Urinary bladder (tissue), 4 donors: ENCODE results near the gene GAA. TPM values are rescaled to one million over a fixed set of nuclear protein-coding genes. Genes with fewer than 3 reads are reported as not detected.
A peak's percentile ranks its signal among the peaks of the same experiment; 100 is the strongest.
"Not testable (repeated sequence)": the region's sequence is repeated elsewhere in the genome, so short reads cannot be mapped to it uniquely, and the experiment has no call there.

Source experiments
- DNase-seq: peaks from one replicate; pipeline ENCODE4 v3.0.0-alpha.2; 2015; ENCODE audit errors: extremely low spot score
- H3K27ac ChIP-seq: one replicate; pipeline ENCODE4 v1.5.1; 2013; ENCODE audit warnings: low read depth, mild to moderate bottlenecking, moderate library complexity
- H3K36me3 ChIP-seq: one replicate; pipeline ENCODE4 v1.6.1; 2013; ENCODE audit warnings: mild to moderate bottlenecking, moderate library complexity; ENCODE audit not compliant: insufficient read depth
- H3K4me1 ChIP-seq: one replicate; pipeline ENCODE4 v1.6.1; 2013; ENCODE audit warnings: mild to moderate bottlenecking, moderate library complexity; ENCODE audit not compliant: insufficient read depth
- H3K4me3 ChIP-seq: one replicate; pipeline ENCODE4 v1.5.1; 2013; ENCODE audit warnings: low read depth, low read length
- WGBS: extraction: QIAGEN DNeasy Blood & Tissue Kit; methylation state at CpG from one replicate; pipeline ENCODE4 v1.1.7; 2013; 5-methylcytosine and 5-hydroxymethylcytosine counted together
- polyA plus RNA-seq: library from polyadenylated mRNA; stranded (reverse); fragments of 200-250 nt; gene quantifications from one replicate; pipeline ENCODE4 v1.2.3, GENCODE V29; 2013
- total RNA-seq: library from RNA; depleted of rRNA; stranded (reverse); fragments of >200 nt; gene quantifications from one replicate; pipeline ENCODE4 v1.2.3, GENCODE V29; 2014
- donor health status: healthy with polysubstance abuse.
- donor health status: healthy.

Gene GAA
- total and polyA plus RNA-seq, 2 donors: 21.4 to 54.4 TPM

GRCh38 chr17:80070375-80071115, 30.8 kb upstream of the GAA start:
- peak overlapping the region; percentile 30 for H3K27ac ChIP-seq
- WGBS: 79% methylated on average over 15 of the region's 15 CpGs
- no peaks in the 10 kb centered on the region for H3K36me3 ChIP-seq
- H3K4me1 ChIP-seq: no peaks in the 10 kb centered on the region
- no peak for DNase-seq
- peak overlapping the region; percentile 4 for H3K4me3 ChIP-seq

GRCh38 chr17:80071116-80071841, 30.1 kb upstream of the GAA start:
- Histone ChIP-seq H3K4me3 (peak overlapping the region; percentile 4), H3K36me3 (no peaks in the 10 kb centered on the region), H3K27ac (peak overlapping the region; percentile 30), H3K4me1 (no peaks in the 10 kb centered on the region)
- 19% methylated on average over 20 of the region's 20 CpGs for WGBS
- no peak for DNase-seq

GRCh38 chr17:80072410-80072809, 29.0 kb upstream of the GAA start:
- DNase-seq: no peak
- no peak overlapping the region for H3K27ac ChIP-seq
- H3K4me1 ChIP-seq: no peaks in the 10 kb centered on the region
- no peaks in the 10 kb centered on the region for H3K36me3 ChIP-seq
- H3K4me3 ChIP-seq: no peak overlapping the region
- 89% methylated on average over 6 of the region's 6 CpGs for WGBS

GRCh38 chr17:80080081-80080480, 21.3 kb upstream of the GAA start:
- Histone ChIP-seq H3K36me3 (no peaks in the 10 kb centered on the region), H3K27ac (no peak overlapping the region), H3K4me1 (no peaks in the 10 kb centered on the region), H3K4me3 (no peak overlapping the region)
- no peak for DNase-seq
- 84% methylated on average over 6 of the region's 6 CpGs for WGBS

GRCh38 chr17:80081596-80081995, 19.8 kb upstream of the GAA start:
- no peak for DNase-seq
- Histone ChIP-seq H3K4me3 (no peak overlapping the region), H3K27ac (no peak overlapping the region), H3K4me1 (no peaks in the 10 kb centered on the region), H3K36me3 (no peaks in the 10 kb centered on the region)
- 92% methylated on average over 14 of the region's 14 CpGs for WGBS

GRCh38 chr17:80082403-80083135, 18.8 kb upstream of the GAA start:
- no peak for DNase-seq
- no peaks in the 10 kb centered on the region for H3K4me1 ChIP-seq
- WGBS: 28% methylated on average over 20 of the region's 20 CpGs
- H3K4me3 ChIP-seq: no peak overlapping the region
- H3K27ac ChIP-seq: no peak overlapping the region
- H3K36me3 ChIP-seq: no peaks in the 10 kb centered on the region

- 87% methylated on average over 13 of the region's 13 CpGs for WGBS
- no peaks in the 10 kb centered on the region for H3K4me1 ChIP-seq
- no peak for DNase-seq
- no peaks in the 10 kb centered on the region for H3K36me3 ChIP-seq
- no peak overlapping the region for H3K27ac ChIP-seq
- no peak overlapping the region for H3K4me3 ChIP-seq
Observed at GRCh38 chr17:80083136-80083661, 18.2 kb upstream of the GAA start.

GRCh38 chr17:80084773-80085172, 16.6 kb upstream of the GAA start:
- Histone ChIP-seq H3K36me3 (no peaks in the 10 kb centered on the region), H3K27ac (no peak overlapping the region), H3K4me3 (no peak overlapping the region), H3K4me1 (no peaks in the 10 kb centered on the region)
- WGBS: 94% methylated on average over 15 of the region's 15 CpGs
- no peak for DNase-seq

GRCh38 chr17:80086081-80086480, 15.3 kb upstream of the GAA start:
- no peak for DNase-seq
- Histone ChIP-seq H3K4me1 (no peaks in the 10 kb centered on the region), H3K36me3 (no peaks in the 10 kb centered on the region), H3K4me3 (no peak overlapping the region), H3K27ac (no peak overlapping the region)
- WGBS: 88% methylated on average over 17 of the region's 17 CpGs

- Histone ChIP-seq H3K27ac (no peak overlapping the region), H3K4me1 (no peaks in the 10 kb centered on the region), H3K4me3 (no peak overlapping the region), H3K36me3 (no peaks in the 10 kb centered on the region)
- 89% methylated on average over 11 of the region's 11 CpGs for WGBS
- DNase-seq: no peak
Observed at GRCh38 chr17:80086616-80087015, 14.8 kb upstream of the GAA start.

GRCh38 chr17:80087346-80088265, 13.8 kb upstream of the GAA start:
- Histone ChIP-seq H3K4me3 (no peak overlapping the region), H3K4me1 (no peaks in the 10 kb centered on the region), H3K27ac (no peak overlapping the region), H3K36me3 (no peaks in the 10 kb centered on the region)
- WGBS: 84% methylated on average over 34 of the region's 34 CpGs
- DNase-seq: no peak

- 97% methylated on average over 16 of the region's 16 CpGs for WGBS
- DNase-seq: no peak
Observed at GRCh38 chr17:80089762-80090161, 11.6 kb upstream of the GAA start.

GRCh38 chr17:80090164-80090563, 11.2 kb upstream of the GAA start:
- whole genome bisulfite sequencing: 93% methylated on average over 44 of the region's 44 CpGs

More at GRCh38 chr17:80089762-80090161, 11.6 kb upstream of the GAA start:
- no peak overlapping the region for H3K27ac ChIP-seq
- H3K4me1 ChIP-seq: no peaks in the 10 kb centered on the region
- H3K36me3 ChIP-seq: no peaks in the 10 kb centered on the region
- no peak overlapping the region for H3K4me3 ChIP-seq

More at GRCh38 chr17:80090164-80090563, 11.2 kb upstream of the GAA start:
- not testable (repeated sequence) for DNase-seq, H3K4me3 ChIP-seq, H3K4me1 ChIP-seq, H3K36me3 ChIP-seq, H3K27ac ChIP-seq
